MM.1S (cell line): ENCODE measurements around the gene RHOV.

Source experiments
- EZH2 ChIP-seq: fragments of 300-600 bp; sonication (generic); optimal IDR thresholded peaks from 2 replicates; pipeline ENCODE3; 2017; ENCODE audit warnings: low read depth, mild to moderate bottlenecking, antibody characterized with exemption, low read length, mixed read lengths
- EZH2phosphoT487 ChIP-seq: fragments of 300-600 bp; sonication (generic); IDR thresholded peaks from 2 replicates; pipeline ENCODE4 v1.6.1; 2018; ENCODE audit warnings: antibody characterized with exemption, low read length
- TF ChIP-seq, protein P1 (sequence below): fragments of 300-600 bp; sonication (generic); IDR thresholded peaks from 2 replicates; pipeline ENCODE4 v1.5.1; 2016; ENCODE audit warnings: antibody characterized with exemption, low read length, mixed read lengths

DNA sequence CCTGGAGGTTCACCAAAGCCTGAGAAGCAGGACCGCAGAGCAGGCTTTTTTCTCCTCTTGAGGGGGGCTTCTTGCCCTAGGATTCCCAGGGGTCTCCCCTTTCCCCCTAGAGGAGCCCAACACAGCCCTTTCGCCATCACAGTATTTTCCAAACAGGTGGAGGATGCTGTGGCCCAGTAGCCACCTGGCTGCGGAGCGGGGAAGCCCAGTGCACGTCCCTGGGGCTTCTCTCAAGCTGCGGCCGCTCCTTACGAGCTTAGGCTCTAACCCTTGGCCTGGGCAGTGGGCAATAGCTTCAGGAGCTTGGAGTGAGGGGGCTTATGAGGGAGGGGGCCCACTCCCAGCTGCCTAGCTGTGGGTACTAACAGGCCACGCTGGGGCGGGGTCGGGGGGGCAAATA is 43.6 kb upstream of the RHOV start:
- TF ChIP-seq, protein P1, sequence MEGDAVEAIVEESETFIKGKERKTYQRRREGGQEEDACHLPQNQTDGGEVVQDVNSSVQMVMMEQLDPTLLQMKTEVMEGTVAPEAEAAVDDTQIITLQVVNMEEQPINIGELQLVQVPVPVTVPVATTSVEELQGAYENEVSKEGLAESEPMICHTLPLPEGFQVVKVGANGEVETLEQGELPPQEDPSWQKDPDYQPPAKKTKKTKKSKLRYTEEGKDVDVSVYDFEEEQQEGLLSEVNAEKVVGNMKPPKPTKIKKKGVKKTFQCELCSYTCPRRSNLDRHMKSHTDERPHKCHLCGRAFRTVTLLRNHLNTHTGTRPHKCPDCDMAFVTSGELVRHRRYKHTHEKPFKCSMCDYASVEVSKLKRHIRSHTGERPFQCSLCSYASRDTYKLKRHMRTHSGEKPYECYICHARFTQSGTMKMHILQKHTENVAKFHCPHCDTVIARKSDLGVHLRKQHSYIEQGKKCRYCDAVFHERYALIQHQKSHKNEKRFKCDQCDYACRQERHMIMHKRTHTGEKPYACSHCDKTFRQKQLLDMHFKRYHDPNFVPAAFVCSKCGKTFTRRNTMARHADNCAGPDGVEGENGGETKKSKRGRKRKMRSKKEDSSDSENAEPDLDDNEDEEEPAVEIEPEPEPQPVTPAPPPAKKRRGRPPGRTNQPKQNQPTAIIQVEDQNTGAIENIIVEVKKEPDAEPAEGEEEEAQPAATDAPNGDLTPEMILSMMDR, result no peak
- TF ChIP-seq EZH2 (no peak), EZH2phosphoT487 (no peak)
